Measurements from ENCODE around the gene CACNA1B.
"Not testable (repeated sequence)": the region's sequence is repeated elsewhere in the genome, so short reads cannot be mapped to it uniquely, and the experiment has no call there.

CACNA1B gene

DNA sequence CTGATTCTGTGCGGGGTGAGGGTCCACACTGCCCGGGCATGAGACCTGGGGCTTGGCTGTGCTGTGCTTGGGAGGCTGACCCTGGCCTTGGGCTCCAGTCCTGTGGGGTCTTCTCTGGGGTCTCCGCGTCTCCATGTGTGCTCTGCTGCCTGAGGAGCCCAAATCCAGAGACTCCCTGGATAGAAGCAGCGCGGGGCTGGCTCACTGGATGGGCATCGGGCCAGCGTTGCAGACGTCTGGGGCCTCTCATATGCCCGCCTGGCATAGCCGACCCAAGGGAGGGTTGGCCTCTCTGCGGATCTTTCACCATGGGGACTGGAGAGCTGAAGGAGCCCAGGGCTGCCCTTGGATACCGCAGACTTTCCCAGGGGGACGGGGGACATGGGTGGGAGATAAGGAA is 12.4 kb downstream of the CACNA1B start:
- not testable (repeated sequence) for DNase-seq (ENCODE audit: low read depth in 2 of 2)

- not testable (repeated sequence) for DNase-seq (ENCODE audit: low read depth in 2 of 2)
These were observed 13.4 kb downstream of the CACNA1B start for GRCh38 chr9:137890768-137891587.

DNA sequence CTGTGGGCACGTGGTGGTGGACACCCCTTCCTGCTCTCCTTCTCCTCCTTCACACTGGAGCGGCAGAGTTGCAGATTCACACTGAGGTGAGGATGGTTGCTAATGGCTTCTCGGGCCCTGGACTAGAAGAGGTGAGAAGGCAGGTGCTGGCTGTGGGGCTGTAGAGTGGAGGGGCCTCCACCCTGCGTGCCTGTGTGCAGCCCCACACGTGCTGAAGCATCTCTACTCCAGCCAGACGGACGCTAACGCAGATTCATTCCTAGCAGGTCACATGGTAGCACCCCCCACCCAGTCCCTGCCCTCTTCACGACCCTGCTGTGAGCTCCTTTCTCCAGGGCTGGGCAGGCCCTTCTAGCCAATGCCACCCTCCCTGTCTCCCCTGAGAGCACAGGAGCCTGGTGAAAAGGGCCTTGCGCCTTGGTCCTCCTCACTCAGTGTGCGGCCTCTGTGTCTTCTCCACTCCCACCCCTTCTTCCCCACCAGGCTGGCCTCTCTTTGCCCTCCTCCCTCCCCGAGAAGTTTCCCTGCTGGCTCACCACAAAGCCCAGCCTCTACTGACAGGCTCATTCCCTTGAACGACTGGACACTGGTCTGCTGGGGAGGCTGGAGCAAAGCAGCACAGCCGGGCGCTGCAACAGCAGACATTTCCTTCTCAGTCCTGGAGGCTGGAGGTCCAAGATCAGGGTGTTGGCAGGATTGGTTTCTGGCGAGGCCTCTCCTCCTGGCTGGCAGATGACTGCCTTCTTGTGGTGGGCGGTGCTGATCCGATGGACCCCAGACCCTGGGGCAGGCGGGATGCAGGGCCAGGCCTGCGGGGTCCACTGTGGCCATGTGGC is 14.2 kb downstream of the CACNA1B start:
- no peak for DNase-seq (ENCODE audit: low read depth in 2 of 2)

- no peak for DNase-seq (ENCODE audit: low read depth in 2 of 2)
These were observed 15.0 kb downstream of the CACNA1B start for GRCh38 chr9:137892424-137893191.

GRCh38 chr9:137893670-137894069 is 16.1 kb downstream of the CACNA1B start:
- no peak for DNase-seq (ENCODE audit: low read depth in 2 of 2)

DNA sequence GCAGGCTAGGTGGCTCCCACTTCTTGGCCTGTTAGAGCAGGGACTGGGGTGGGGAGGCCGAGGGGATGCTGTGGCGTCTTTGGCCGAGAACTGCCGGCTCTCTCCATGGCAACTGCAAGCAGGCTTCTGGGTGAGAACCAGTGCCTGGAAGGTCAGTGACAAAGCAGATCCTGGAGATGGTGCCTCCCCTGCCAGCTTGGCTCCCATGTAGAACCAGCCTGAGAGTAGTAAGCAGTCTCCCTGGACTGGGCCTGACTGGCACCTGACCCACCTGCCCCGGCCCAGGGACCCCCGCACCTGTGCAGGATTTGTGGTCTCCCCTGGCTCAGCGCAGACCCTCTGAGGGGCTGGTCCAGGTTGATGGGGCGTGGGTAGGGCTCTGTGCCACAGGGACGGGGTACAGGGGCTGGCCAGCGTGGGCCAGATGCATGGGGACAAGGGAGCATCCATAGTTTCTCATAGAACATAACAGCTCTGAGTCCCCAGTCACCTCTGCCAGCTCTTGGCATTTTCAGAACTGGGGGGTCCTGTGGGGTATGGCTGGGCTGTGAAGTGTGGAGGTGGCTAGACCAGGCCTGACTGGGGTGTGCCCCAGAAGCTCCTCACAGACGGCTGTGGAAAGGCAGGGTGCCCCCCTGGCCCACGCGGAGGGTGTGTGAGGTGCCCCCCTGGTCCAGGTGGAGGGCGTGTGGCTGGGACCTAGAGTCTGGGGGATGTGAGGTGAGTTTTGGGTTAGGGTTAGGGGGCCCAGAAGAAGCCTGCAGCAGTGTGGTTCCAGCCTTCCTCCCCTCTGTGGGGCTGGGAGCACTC is 22.2 kb downstream of the CACNA1B start:
- DNase-seq (ENCODE audit: low read depth in 2 of 2), result no peak

DNA sequence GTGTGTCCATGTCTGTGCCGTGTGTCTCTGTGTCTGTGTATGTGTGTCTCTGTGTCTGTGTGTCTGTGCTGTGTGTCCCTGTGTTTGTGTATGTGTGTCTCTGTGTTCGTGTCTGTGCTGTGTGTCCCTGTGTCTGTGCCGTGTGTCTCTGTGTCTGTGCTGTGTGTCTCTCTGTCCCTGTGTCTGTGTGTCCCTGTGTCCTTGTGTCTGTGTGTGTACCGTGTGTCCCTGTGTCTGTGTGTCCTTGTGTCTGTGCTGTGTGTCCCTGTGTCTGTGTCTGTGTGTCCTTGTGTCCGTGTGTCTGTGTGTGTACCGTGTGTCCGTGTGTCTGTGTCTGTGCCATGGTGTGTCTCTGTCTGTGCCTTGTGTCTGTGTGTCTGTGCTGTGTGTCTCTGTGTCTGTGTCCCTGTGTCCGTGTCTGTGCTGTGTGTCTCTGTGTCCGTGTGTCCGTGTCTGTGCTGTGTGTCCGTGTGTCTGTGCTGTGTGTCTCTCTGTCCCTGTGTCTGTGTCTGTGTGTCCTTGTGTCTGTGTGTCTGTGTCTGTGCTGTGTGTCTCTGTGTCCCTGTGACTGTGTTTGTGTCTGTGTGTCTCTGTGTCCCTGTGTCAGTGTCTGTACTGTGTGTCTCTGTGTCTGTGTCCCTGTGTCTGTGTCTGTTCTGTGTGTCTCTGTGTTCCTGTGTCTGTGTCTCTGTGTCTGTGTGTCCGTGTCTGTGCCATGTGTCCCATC is 23.2 kb downstream of the CACNA1B start:
- no peak for DNase-seq (ENCODE audit: low read depth in 2 of 2)

GRCh38 chr9:137902646-137903045 is 25.1 kb downstream of the CACNA1B start:
- DNase-seq (ENCODE audit: low read depth in 2 of 2), result no peak

GRCh38 chr9:137905740-137906139 is 28.2 kb downstream of the CACNA1B start:
- DNase-seq (ENCODE audit: low read depth in 2 of 2), result no peak

- no peak for DNase-seq (ENCODE audit: low read depth in 2 of 2)
These were observed 30.2 kb downstream of the CACNA1B start for GRCh38 chr9:137907776-137908175.

DNA sequence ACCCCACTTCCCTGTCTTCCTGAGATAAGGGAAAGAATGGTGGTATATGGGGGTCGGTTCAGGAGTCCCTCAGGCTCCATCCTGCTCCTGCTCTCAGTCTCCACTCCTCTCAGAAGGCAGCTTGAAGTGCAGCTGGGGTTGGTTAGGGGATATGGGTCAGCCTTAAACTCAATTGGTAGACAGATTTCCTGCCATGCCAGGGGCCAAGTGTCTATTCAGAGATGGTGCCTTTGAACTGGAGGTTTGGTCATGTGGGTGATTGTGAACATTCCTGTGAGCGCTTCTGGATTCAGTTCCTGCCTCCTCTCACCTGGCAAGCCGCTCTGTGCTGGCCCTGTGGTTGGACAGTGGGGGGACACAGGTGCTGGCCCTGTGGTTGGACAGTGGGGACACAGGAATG is 35.1 kb downstream of the CACNA1B start:
- DNase-seq (ENCODE audit: low read depth in 2 of 2), result no peak

DNA sequence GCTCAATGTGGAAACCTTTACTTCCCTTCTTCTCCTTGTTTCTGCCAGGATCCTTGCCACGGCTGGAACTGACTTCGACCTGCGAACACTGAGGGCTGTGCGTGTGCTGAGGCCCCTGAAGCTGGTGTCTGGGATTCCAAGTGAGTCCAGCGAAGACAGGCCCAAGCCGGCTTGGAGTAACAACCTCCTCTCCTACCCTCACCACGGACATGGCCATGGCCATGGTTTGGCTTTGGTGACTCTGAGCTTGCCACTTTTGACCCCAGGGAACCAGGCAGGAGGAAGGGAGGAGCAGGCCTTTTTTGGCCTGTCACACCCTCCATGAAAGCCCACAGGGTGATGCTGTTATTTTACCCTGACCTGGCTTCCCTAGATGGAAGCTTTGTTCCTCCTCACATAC is 35.5 kb downstream of the CACNA1B start:
- no peak for DNase-seq (ENCODE audit: low read depth in 2 of 2)

GRCh38 chr9:137913771-137914767 is 36.5 kb downstream of the CACNA1B start:
- DNase-seq (ENCODE audit: low read depth in 2 of 2), result no peak

DNA sequence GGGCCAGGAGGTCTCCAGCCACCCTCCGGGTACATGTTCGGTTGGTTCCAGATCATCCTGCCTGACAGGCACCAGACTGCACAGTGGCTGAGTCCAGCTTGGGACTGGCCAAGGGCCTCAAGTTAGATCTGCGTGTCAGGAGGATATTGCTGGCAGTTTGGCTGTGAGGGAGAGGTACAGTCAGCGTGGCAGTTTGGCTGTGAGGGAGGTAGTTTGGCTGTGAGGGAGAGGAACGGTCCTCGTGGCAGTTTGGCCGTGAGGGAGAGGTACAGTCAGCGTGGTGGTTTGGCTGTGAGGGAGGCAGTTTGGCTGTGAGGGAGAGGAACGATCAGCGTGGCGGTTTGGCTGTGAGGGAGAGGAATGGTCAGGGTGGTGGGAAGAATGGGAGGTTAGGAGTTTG is 39.0 kb downstream of the CACNA1B start:
- no peak for DNase-seq (ENCODE audit: low read depth in 2 of 2)

GRCh38 chr9:137917116-137917515 is 39.5 kb downstream of the CACNA1B start:
- DNase-seq (ENCODE audit: low read depth in 2 of 2), result no peak

DNA sequence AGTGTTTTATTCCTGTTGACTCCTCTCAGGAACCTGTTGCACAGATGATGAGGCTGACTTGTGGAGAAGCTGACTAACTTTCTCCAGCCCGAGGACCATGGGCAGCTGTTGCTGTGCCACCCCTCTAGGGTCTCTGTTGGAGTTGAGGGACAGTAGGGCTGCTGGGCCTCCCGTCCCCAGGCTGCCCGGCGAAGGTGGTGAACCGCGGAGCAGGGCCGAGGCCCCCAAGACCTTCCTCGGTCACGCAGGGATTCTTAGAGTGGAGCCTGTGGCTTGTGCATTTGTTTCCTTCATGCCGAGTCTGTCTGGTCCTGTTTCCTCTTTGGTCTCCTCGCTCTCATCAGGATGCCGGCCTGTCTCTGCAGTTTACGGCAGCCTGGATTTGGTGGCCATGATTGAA is 40.2 kb downstream of the CACNA1B start:
- DNase-seq (ENCODE audit: low read depth in 2 of 2), result no peak

GRCh38 chr9:137918331-137919094 is 40.9 kb downstream of the CACNA1B start:
- no peak for DNase-seq (ENCODE audit: low read depth in 2 of 2)

GRCh38 chr9:137919095-137919465 is 41.5 kb downstream of the CACNA1B start:
- DNase-seq (ENCODE audit: low read depth in 2 of 2), result no peak

DNA sequence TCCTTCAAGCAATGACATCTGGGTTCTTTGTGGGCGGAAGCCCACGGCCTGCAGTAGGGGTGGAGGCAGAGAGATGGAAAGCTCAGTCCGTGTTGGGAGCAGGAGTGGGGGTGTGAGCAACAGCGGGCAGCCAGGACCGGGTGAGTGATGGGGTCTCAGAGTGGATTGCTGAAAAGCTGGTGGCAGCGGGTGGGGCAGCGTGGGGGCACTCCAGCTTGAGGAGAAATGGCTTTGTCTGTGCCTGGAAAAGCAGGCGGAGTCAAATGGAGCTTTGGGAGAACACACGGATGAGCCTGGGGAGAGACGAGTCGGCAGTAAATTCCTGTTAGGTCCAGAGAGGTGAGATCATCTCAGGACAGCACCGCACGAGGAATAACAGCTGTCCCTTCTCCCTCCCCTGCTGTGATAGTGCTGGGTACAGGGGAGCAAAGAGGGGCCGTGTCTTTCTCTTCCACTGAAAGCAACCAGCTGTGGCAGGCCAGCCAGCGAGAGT is 42.1 kb downstream of the CACNA1B start:
- no peak for DNase-seq (ENCODE audit: low read depth in 2 of 2)

Measured in fibroblast of skin of left quadriceps (primary cell).